Transverse colon (tissue), 4 donors: ENCODE results near the gene WNT11. TPM values are rescaled to one million over a fixed set of nuclear protein-coding genes. Genes with fewer than 3 reads are reported as not detected.

ENCODE experiments used
- DNase-seq: peaks from one replicate; pipeline ENCODE4 v3.0.0-alpha.2; 2019
- H3K27ac ChIP-seq, 4 donors: fragments of 200-600 bp; sonication (generic); 2 replicates each; pipeline ENCODE4 v1.5.1; 2016 to 2018; ENCODE audit warnings: inconsistent platforms in 4 of 4
- H3K27me3 ChIP-seq: fragments of 200-600 bp; sonication (generic); 2 replicates; pipeline ENCODE4 v1.5.1; 2017; ENCODE audit warnings: inconsistent platforms
- H3K36me3 ChIP-seq, 4 donors: fragments of 200-600 bp; sonication (generic); 2 replicates each; pipeline ENCODE4 v1.5.1; 2017 to 2019; ENCODE audit warnings: inconsistent platforms in 4 of 4
- H3K4me1 ChIP-seq, 4 donors: fragments of 200-600 bp; sonication (generic); 2 replicates each; pipeline ENCODE4 v1.5.1; 2017 to 2020; ENCODE audit warnings: inconsistent platforms in 4 of 4
- H3K4me3 ChIP-seq, 4 donors: fragments of 200-600 bp; sonication (generic); 1 replicate in 1 of 4; 2 replicates in 3 of 4; pipeline versions ENCODE4 v1.5.1 to v1.6.1; 2017 to 2019; ENCODE audit warnings: inconsistent platforms in 4 of 4
- H3K9me3 ChIP-seq, 2 donors: fragments of 200-600 bp; sonication (generic); 2 replicates each; pipeline ENCODE4 v1.5.1; 2017 to 2019; ENCODE audit warnings: inconsistent platforms in 2 of 2
- CTCF ChIP-seq, 5 experiments: fragments of 200-600 bp in 3 of 5; fragments of 450-650 bp in 2 of 5; sonication (generic) in 3 of 5; IDR thresholded peaks; 1 replicate in 2 of 5; 2 replicates in 3 of 5; pipeline ENCODE4 v1.5.1; 2016 to 2017; ENCODE audit warnings: antibody characterized with exemption in 5 of 5, inconsistent platforms in 3 of 5, mild to moderate bottlenecking in 2 of 5, moderate library complexity in 1 of 5
- EP300 ChIP-seq: sonication (generic); formaldehyde crosslinking; IDR thresholded peaks from one replicate; pipeline ENCODE4 v1.6.1; 2017; ENCODE audit warnings: antibody characterized with exemption, low read depth
- POLR2A ChIP-seq: fragments of 450-650 bp; IDR thresholded peaks from one replicate; pipeline ENCODE4 v1.6.1; 2016; ENCODE audit warnings: antibody characterized with exemption, mild to moderate bottlenecking, moderate library complexity
- POLR2AphosphoS5 ChIP-seq, 3 donors: sonication (generic); formaldehyde crosslinking; IDR thresholded peaks; one replicate each; pipeline ENCODE4 v1.6.1; 2016; ENCODE audit warnings: antibody characterized with exemption in 3 of 3
- WGBS, 2 donors: methylation state at CpG; one replicate each; pipeline ENCODE4 v1.1.5; 2018; ENCODE audit warnings: low coverage in 1 of 2; 5-methylcytosine and 5-hydroxymethylcytosine counted together
- in situ Hi-C, 4 donors: fragments of 200-750 bp; cut with MboI; loops; one replicate each; pipeline versions ENCODE4 v1.15.0 to v1.15.1; 2017; ENCODE audit warnings: low sequenced_read_pairs in 3 of 4, low pct_ligation_motif_present in 1 of 4, low pct_unique_long_range_greater_than_20kb in 1 of 4
- intact Hi-C: fragments of 100-400 bp; cut with DNase I; formaldehyde crosslinking; loops from one replicate; pipeline ENCODE4 v1.15.1; 2023; ENCODE audit warnings: low total_unique reads
- total RNA-seq, 4 donors: library from RNA; depleted of rRNA; stranded (reverse); fragments of >200 nt; gene quantifications; one replicate each; pipeline ENCODE4 v1.1.0, GENCODE V29; 2016

WNT11 gene
- total RNA-seq, 4 donors from 2014 or later, result 2.4 to 14.6 (median 9.9) TPM

GRCh38 chr11:76214968-76215548 lies 8.8 kb upstream of the WNT11 start:
- no peak for DNase-seq
- H3K4me1 ChIP-seq, result peaks cover 0 to 13% (median 11%) of the 10 kb centered on the region in 4 donors
- intact Hi-C loops, result no loop called here
- H3K4me3 ChIP-seq, result no peak overlapping the region
- TF ChIP-seq EP300, result no peak
- no peak for TF ChIP-seq POLR2A
- no peak for TF ChIP-seq POLR2AphosphoS5 (IDR thresholded peaks at IDR 0.05)
- no peak overlapping the region for H3K27ac ChIP-seq
- no peaks in the 10 kb centered on the region for H3K36me3 ChIP-seq
- 81% methylated on average over 7 of the region's 7 CpGs; no CpG with 5 or more reads in 1 of the 2 donors for WGBS, 2 donors
- H3K9me3 ChIP-seq, result no peaks in the 10 kb centered on the region
- in situ Hi-C loops, result loop anchor here in 3 of 4 donors (10.0 to 25.0 kb wide), 2 partner anchors 97 to 100 kb away; no protein-coding TSS in a partner anchor
- H3K27me3 ChIP-seq, result peaks cover 38% of the 10 kb centered on the region

GRCh38 chr11:76214186-76214585 lies 7.9 kb upstream of the WNT11 start:
- intact Hi-C loops, result no loop called here
- Histone ChIP-seq H3K27ac (no peak overlapping the region), H3K27me3 (peaks cover 46% of the 10 kb centered on the region), H3K4me1 (peaks cover 0 to 22% (median 20%) of the 10 kb centered on the region in 4 donors), H3K4me3 (no peak overlapping the region), H3K36me3 (no peaks in the 10 kb centered on the region), H3K9me3 (no peaks in the 10 kb centered on the region)
- in situ Hi-C loops, result loop anchor here in 3 of 4 donors (10.0 to 25.0 kb wide), 2 partner anchors 98 to 101 kb away; no protein-coding TSS in a partner anchor
- no peak for DNase-seq
- 67 to 79% methylated on average over 1 to 5 of the region's 5 CpGs for WGBS, 2 donors
- TF ChIP-seq POLR2AphosphoS5 (IDR thresholded peaks at IDR 0.05) (no peak), EP300 (no peak), POLR2A (no peak), CTCF (IDR thresholded peaks at IDR 0.05) (no peak)

- peaks cover 55% of the 10 kb centered on the region for H3K27me3 ChIP-seq
- H3K27ac ChIP-seq, result no peak overlapping the region
- WGBS, 2 donors, result 53 to 78% methylated on average over 3 to 7 of the region's 7 CpGs
- intact Hi-C loops (no loop called here), in situ Hi-C loops (loop anchor here in 3 of 4 donors (10.0 to 25.0 kb wide), 2 partner anchors 100 to 102 kb away; no protein-coding TSS in a partner anchor)
- TF ChIP-seq EP300 (no peak), POLR2AphosphoS5 (IDR thresholded peaks at IDR 0.05) (no peak), CTCF (IDR thresholded peaks at IDR 0.05) (no peak), POLR2A (no peak)
- peaks cover under 1 to 39% (median 36%) of the 10 kb centered on the region in 4 donors for H3K4me1 ChIP-seq
- no peaks in the 10 kb centered on the region for H3K36me3 ChIP-seq
- H3K9me3 ChIP-seq, result no peaks in the 10 kb centered on the region
- H3K4me3 ChIP-seq, result no peak overlapping the region
- DNase-seq, result no peak
Measured at GRCh38 chr11:76212086-76213035, 6.1 kb upstream of the WNT11 start.

GRCh38 chr11:76210931-76211851 lies 4.9 kb upstream of the WNT11 start:
- Histone ChIP-seq H3K4me1 (peaks cover 8 to 51% (median 48%) of the 10 kb centered on the region in 4 donors), H3K36me3 (no peaks in the 10 kb centered on the region), H3K9me3 (no peaks in the 10 kb centered on the region), H3K4me3 (peak overlapping the region; percentile 35 to 64 (median 46)), H3K27me3 (peaks cover 60% of the 10 kb centered on the region), H3K27ac (peak overlapping the region in 1 of 4 donors; percentile 59)
- in situ Hi-C loops, result loop anchor here in 3 of 4 donors (10.0 to 25.0 kb wide), 2 partner anchors 101 to 104 kb away; no protein-coding TSS in a partner anchor
- DNase-seq, result peak; percentile 40
- intact Hi-C loops, result no loop called here
- no peak for TF ChIP-seq EP300
- TF ChIP-seq POLR2A, result no peak
- TF ChIP-seq CTCF (IDR thresholded peaks at IDR 0.05), result no peak
- TF ChIP-seq POLR2AphosphoS5 (IDR thresholded peaks at IDR 0.05), result no peak
- 19% methylated on average over 35 of the region's 35 CpGs; no CpG with 5 or more reads in 1 of the 2 donors for WGBS, 2 donors
